IPS DF 4.7 (cell line): Measurements from ENCODE around the gene ZFPM1.
"Not testable (repeated sequence)": the region's sequence is repeated elsewhere in the genome, so short reads cannot be mapped to it uniquely, and the experiment has no call there.

ENCODE experiments used
- DNase-seq: peaks from one replicate; pipeline ENCODE4 v3.0.0-alpha.2; 2013; ENCODE audit warnings: low spot score; ENCODE audit errors: extremely low read depth

ZFPM1 gene

GRCh38 chr16:88511906-88512305 is 58.8 kb downstream of the ZFPM1 start:
- no peak for DNase-seq

GRCh38 chr16:88512728-88513696 is 59.9 kb downstream of the ZFPM1 start:
- DNase-seq: no peak

- DNase-seq: no peak
Observed at GRCh38 chr16:88514070-88514469, 61.0 kb downstream of the ZFPM1 start.

GRCh38 chr16:88514526-88515232 is 61.6 kb downstream of the ZFPM1 start:
- DNase-seq: no peak

GRCh38 chr16:88515371-88515770 is 62.3 kb downstream of the ZFPM1 start:
- no peak for DNase-seq

GRCh38 chr16:88515925-88516594 is 63.0 kb downstream of the ZFPM1 start:
- DNase-seq: no peak

- no peak for DNase-seq
Observed at GRCh38 chr16:88516601-88517061, 63.6 kb downstream of the ZFPM1 start.

GRCh38 chr16:88517208-88517774 is 64.2 kb downstream of the ZFPM1 start:
- not testable (repeated sequence) for DNase-seq

GRCh38 chr16:88518411-88519111 is 65.5 kb downstream of the ZFPM1 start:
- not testable (repeated sequence) for DNase-seq

GRCh38 chr16:88519240-88519639 is 66.2 kb downstream of the ZFPM1 start:
- no peak for DNase-seq

- no peak for DNase-seq
Observed at GRCh38 chr16:88519938-88520653, 67.0 kb downstream of the ZFPM1 start.

- no peak for DNase-seq
Observed at GRCh38 chr16:88521674-88522073, 68.6 kb downstream of the ZFPM1 start.

- no peak for DNase-seq
Observed at GRCh38 chr16:88522276-88522949, 69.3 kb downstream of the ZFPM1 start.

- no peak for DNase-seq
Observed at GRCh38 chr16:88523309-88524161, 70.5 kb downstream of the ZFPM1 start.

- DNase-seq: no peak
Observed at GRCh38 chr16:88524274-88524972, 71.3 kb downstream of the ZFPM1 start.

GRCh38 chr16:88524973-88525662 is 72.0 kb downstream of the ZFPM1 start:
- DNase-seq: no peak

- no peak for DNase-seq
Observed at GRCh38 chr16:88525663-88525990, 72.5 kb downstream of the ZFPM1 start.
